ENCODE data around the gene TUSC1. TPM values are rescaled to one million over a fixed set of nuclear protein-coding genes. Genes with fewer than 3 reads are reported as not detected.

Gene TUSC1
- 10.7 TPM for polyA plus RNA-seq (2013, experiment 1 of 2)
- 9.8 TPM for polyA plus RNA-seq (2013, experiment 2 of 2)

GRCh38 chr9:25678147-25678666, at the start of gene TUSC1:
Gene TUSC1, minus strand, starts transcription at chr9:25678444. Its CDS starts 132 bp downstream, at chr9:25678312.
- peak; percentile 57 for DNase-seq
- Histone ChIP-seq H4K8ac (ENCODE audit: low read depth, low read length) (peak within 1 kb of the TSS; percentile 88), H3K36me3 (ENCODE audit: control insufficient read depth, insufficient read depth, low read length) (no peaks in the 10 kb centered on the region), H3K4ac (ENCODE audit: low read depth, low read length) (peak within 1 kb of the TSS; percentile 99), H3K18ac (ENCODE audit: low read length) (peak within 1 kb of the TSS; percentile 91), H3K23ac (ENCODE audit: low read length) (peak within 1 kb of the TSS; percentile 80), H4K5ac (ENCODE audit: low read length) (no peak within 1 kb of the TSS), H3K56ac (ENCODE audit: low read length) (peak within 1 kb of the TSS; percentile 93), H3K27ac (ENCODE audit: low read depth, low read length) (peak within 1 kb of the TSS; percentile 96), H3K79me1 (ENCODE audit: low read length) (no peaks in the 10 kb centered on the region), H3K4me2 (ENCODE audit: low read length) (peak within 1 kb of the TSS; percentile 57), H2AK5ac (ENCODE audit: low read length) (no peak within 1 kb of the TSS), H3K4me1 (ENCODE audit: control insufficient read depth, low read depth, low read length) (peaks cover 2% of the 10 kb centered on the region), H3K79me2 (ENCODE audit: control insufficient read depth, insufficient read depth, low read length) (no peaks in the 10 kb centered on the region), H2BK5ac (ENCODE audit: low read length) (peak within 1 kb of the TSS; percentile 89), H2BK120ac (ENCODE audit: low read depth, low read length) (peak within 1 kb of the TSS; percentile 49), H2BK15ac (replicated peaks; ENCODE audit: low read depth) (no peak within 1 kb of the TSS), H3K27me3 (ENCODE audit: insufficient read depth, low read length, poor library complexity) (no peaks in the 10 kb centered on the region), H3K9ac (ENCODE audit: low read length) (peak within 1 kb of the TSS; percentile 93), H3K4me3 (ENCODE audit: low read length) (peak within 1 kb of the TSS; percentile 63)
- no CpG with 5 or more reads among the region's 57 CpGs for WGBS (ENCODE audit: extremely low coverage, insufficient coverage, low lambda C conversion rate)

GRCh38 chr9:25726871-25727410, 48.7 kb upstream of the TUSC1 start:
- no peaks in the 10 kb centered on the region for H3K79me1 ChIP-seq (ENCODE audit: low read length)
- no peaks in the 10 kb centered on the region for H3K27me3 ChIP-seq (ENCODE audit: insufficient read depth, low read length, poor library complexity)
- no peak overlapping the region for H3K23ac ChIP-seq (ENCODE audit: low read length)
- no peak overlapping the region for H3K9ac ChIP-seq (ENCODE audit: low read length)
- DNase-seq = no peak
- H3K4me2 ChIP-seq (ENCODE audit: low read length) = no peak overlapping the region
- no peak overlapping the region for H3K27ac ChIP-seq (ENCODE audit: low read depth, low read length)
- H4K5ac ChIP-seq (ENCODE audit: low read length) = no peak overlapping the region
- H3K56ac ChIP-seq (ENCODE audit: low read length) = no peak overlapping the region
- H4K8ac ChIP-seq (ENCODE audit: low read depth, low read length) = no peak overlapping the region
- no peak overlapping the region for H3K4ac ChIP-seq (ENCODE audit: low read depth, low read length)
- H2AK5ac ChIP-seq (ENCODE audit: low read length) = no peak overlapping the region
- H3K36me3 ChIP-seq (ENCODE audit: control insufficient read depth, insufficient read depth, low read length) = no peaks in the 10 kb centered on the region
- WGBS (ENCODE audit: extremely low coverage, insufficient coverage, low lambda C conversion rate) = no CpG with 5 or more reads among the region's 2 CpGs
- no peaks in the 10 kb centered on the region for H3K4me1 ChIP-seq (ENCODE audit: control insufficient read depth, low read depth, low read length)
- H2BK15ac ChIP-seq (replicated peaks; ENCODE audit: low read depth) = no peak overlapping the region
- H2BK120ac ChIP-seq (ENCODE audit: low read depth, low read length) = no peak overlapping the region
- no peak overlapping the region for H2BK5ac ChIP-seq (ENCODE audit: low read length)
- H3K4me3 ChIP-seq (ENCODE audit: low read length) = no peak overlapping the region
- no peaks in the 10 kb centered on the region for H3K79me2 ChIP-seq (ENCODE audit: control insufficient read depth, insufficient read depth, low read length)
- H3K18ac ChIP-seq (ENCODE audit: low read length) = no peak overlapping the region

GRCh38 chr9:25724424-25724823, 46.2 kb upstream of the TUSC1 start:
- Histone ChIP-seq H2AK5ac (ENCODE audit: low read length) (no peak overlapping the region), H3K27me3 (ENCODE audit: insufficient read depth, low read length, poor library complexity) (no peaks in the 10 kb centered on the region), H3K4me3 (ENCODE audit: low read length) (no peak overlapping the region), H3K36me3 (ENCODE audit: control insufficient read depth, insufficient read depth, low read length) (no peaks in the 10 kb centered on the region), H3K4me1 (ENCODE audit: control insufficient read depth, low read depth, low read length) (no peaks in the 10 kb centered on the region), H4K5ac (ENCODE audit: low read length) (no peak overlapping the region), H2BK120ac (ENCODE audit: low read depth, low read length) (no peak overlapping the region), H3K56ac (ENCODE audit: low read length) (no peak overlapping the region), H4K8ac (ENCODE audit: low read depth, low read length) (no peak overlapping the region), H2BK15ac (replicated peaks; ENCODE audit: low read depth) (no peak overlapping the region), H3K79me1 (ENCODE audit: low read length) (no peaks in the 10 kb centered on the region), H3K79me2 (ENCODE audit: control insufficient read depth, insufficient read depth, low read length) (no peaks in the 10 kb centered on the region), H3K23ac (ENCODE audit: low read length) (no peak overlapping the region), H2BK5ac (ENCODE audit: low read length) (no peak overlapping the region), H3K9ac (ENCODE audit: low read length) (no peak overlapping the region), H3K4ac (ENCODE audit: low read depth, low read length) (no peak overlapping the region), H3K18ac (ENCODE audit: low read length) (no peak overlapping the region), H3K4me2 (ENCODE audit: low read length) (no peak overlapping the region), H3K27ac (ENCODE audit: low read depth, low read length) (no peak overlapping the region)
- no CpG with 5 or more reads among the region's 3 CpGs for WGBS (ENCODE audit: extremely low coverage, insufficient coverage, low lambda C conversion rate)
- no peak for DNase-seq

GRCh38 chr9:25716220-25716872, 38.1 kb upstream of the TUSC1 start:
- DNase-seq = peak; percentile 94
- Histone ChIP-seq H3K79me1 (ENCODE audit: low read length) (no peaks in the 10 kb centered on the region), H2AK5ac (ENCODE audit: low read length) (no peak overlapping the region), H4K8ac (ENCODE audit: low read depth, low read length) (no peak overlapping the region), H3K36me3 (ENCODE audit: control insufficient read depth, insufficient read depth, low read length) (no peaks in the 10 kb centered on the region), H3K4me3 (ENCODE audit: low read length) (no peak overlapping the region), H4K5ac (ENCODE audit: low read length) (no peak overlapping the region), H3K4me2 (ENCODE audit: low read length) (no peak overlapping the region), H2BK5ac (ENCODE audit: low read length) (no peak overlapping the region), H2BK15ac (replicated peaks; ENCODE audit: low read depth) (peak overlapping the region; percentile 38), H3K27ac (ENCODE audit: low read depth, low read length) (no peak overlapping the region), H3K9ac (ENCODE audit: low read length) (no peak overlapping the region), H3K56ac (ENCODE audit: low read length) (peak overlapping the region; percentile 27), H3K4ac (ENCODE audit: low read depth, low read length) (peak overlapping the region; percentile 65), H2BK120ac (ENCODE audit: low read depth, low read length) (no peak overlapping the region), H3K4me1 (ENCODE audit: control insufficient read depth, low read depth, low read length) (no peaks in the 10 kb centered on the region), H3K27me3 (ENCODE audit: insufficient read depth, low read length, poor library complexity) (no peaks in the 10 kb centered on the region), H3K23ac (ENCODE audit: low read length) (no peak overlapping the region), H3K79me2 (ENCODE audit: control insufficient read depth, insufficient read depth, low read length) (no peaks in the 10 kb centered on the region), H3K18ac (ENCODE audit: low read length) (peak overlapping the region; percentile 80)
- no CpG with 5 or more reads among the region's 6 CpGs for WGBS (ENCODE audit: extremely low coverage, insufficient coverage, low lambda C conversion rate)

GRCh38 chr9:25709941-25710340, 31.7 kb upstream of the TUSC1 start:
- H3K4ac ChIP-seq (ENCODE audit: low read depth, low read length) = no peak overlapping the region
- H4K8ac ChIP-seq (ENCODE audit: low read depth, low read length) = no peak overlapping the region
- no peak overlapping the region for H3K27ac ChIP-seq (ENCODE audit: low read depth, low read length)

More at GRCh38 chr9:25709941-25710340, 31.7 kb upstream of the TUSC1 start:
- Histone ChIP-seq H3K4me2 (ENCODE audit: low read length) (no peak overlapping the region), H3K79me1 (ENCODE audit: low read length) (no peaks in the 10 kb centered on the region), H3K4me3 (ENCODE audit: low read length) (no peak overlapping the region), H2BK120ac (ENCODE audit: low read depth, low read length) (no peak overlapping the region), H2BK5ac (ENCODE audit: low read length) (no peak overlapping the region), H3K23ac (ENCODE audit: low read length) (no peak overlapping the region), H3K4me1 (ENCODE audit: control insufficient read depth, low read depth, low read length) (no peaks in the 10 kb centered on the region), H3K56ac (ENCODE audit: low read length) (no peak overlapping the region), H3K18ac (ENCODE audit: low read length) (no peak overlapping the region), H3K9ac (ENCODE audit: low read length) (no peak overlapping the region), H3K27me3 (ENCODE audit: insufficient read depth, low read length, poor library complexity) (no peaks in the 10 kb centered on the region), H4K5ac (ENCODE audit: low read length) (no peak overlapping the region), H3K79me2 (ENCODE audit: control insufficient read depth, insufficient read depth, low read length) (no peaks in the 10 kb centered on the region), H3K36me3 (ENCODE audit: control insufficient read depth, insufficient read depth, low read length) (no peaks in the 10 kb centered on the region), H2BK15ac (replicated peaks; ENCODE audit: low read depth) (no peak overlapping the region), H2AK5ac (ENCODE audit: low read length) (no peak overlapping the region)
- no peak for DNase-seq
